ENCODE measurements around the gene RNF157.

DNA sequence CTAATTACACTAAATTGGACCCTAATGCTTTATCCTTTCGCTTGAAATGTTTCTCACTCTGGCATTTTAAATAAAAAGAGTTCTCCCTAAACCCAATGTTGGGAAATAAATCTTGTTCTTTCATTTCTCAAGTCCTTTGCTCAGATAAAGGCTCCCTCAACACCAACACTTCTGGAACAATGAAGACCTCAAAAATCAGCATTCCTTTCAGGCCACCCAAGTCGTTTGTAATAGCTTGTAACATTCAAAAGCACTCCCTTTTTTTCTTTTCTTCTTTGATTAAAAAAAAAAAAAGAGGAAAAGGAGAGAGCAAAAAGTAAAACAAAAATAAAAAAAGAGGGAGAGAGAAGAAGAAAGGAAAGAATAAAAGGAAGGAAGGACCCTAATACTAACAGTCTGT, 76.0 kb downstream of the RNF157 start:
- TF ChIP-seq POLR2AphosphoS5 (IDR thresholded peaks at IDR 0.05): no peak
- TF ChIP-seq POLR2A (IDR thresholded peaks at IDR 0.05): no peak
